ENCODE data around the gene PRRT2. TPM values are rescaled to one million over a fixed set of nuclear protein-coding genes. Genes with fewer than 3 reads are reported as not detected.

PRRT2 gene
- total and polyA plus RNA-seq, 2 experiments from 2014 or later, result 13.3 to 16.6 TPM

GRCh38 chr16:29802416-29802935 lies 9.5 kb upstream of the PRRT2 start:
- H3F3A ChIP-seq (replicated peaks; ENCODE audit: low read depth), result peaks cover 33% of the 10 kb centered on the region
- H3K27ac ChIP-seq (ENCODE audit: low read depth), result no peak overlapping the region
- H3K4me3 Mint-ChIP-seq, result no peak overlapping the region; the same call in 2 of the 3 replicates
- TF ChIP-seq POLR2AphosphoS5 (IDR thresholded peaks at IDR 0.05; ENCODE audit: low read depth) (0 out of 2 replicates have a peak, but pooled peaks have one; percentile 19), NANOG (IDR thresholded peaks at IDR 0.05; ENCODE audit: borderline replicate concordance) (no peak)
- H3K79me2 ChIP-seq (replicated peaks; ENCODE audit: insufficient read depth), result peaks cover 4% of the 10 kb centered on the region
- DNase-seq (ENCODE audit: low spot score), result no peak
- peaks cover 25% of the 10 kb centered on the region for H3K27me3 Mint-ChIP-seq (ENCODE audit: insufficient read depth, low read depth, poor library complexity)
- no peak overlapping the region for H3K4me2 ChIP-seq
- H3K27ac Mint-ChIP-seq, result peak overlapping the region; percentile 62; the same call in 1 of the 2 replicates
- peaks cover 11% of the 10 kb centered on the region; the same call in 1 of the 2 replicates for H4K20me1 ChIP-seq (replicated peaks; ENCODE audit: insufficient read depth)
- H2AFZ ChIP-seq, result no peak overlapping the region
- no peaks in the 10 kb centered on the region for H3K9me3 Mint-ChIP-seq
- no peak overlapping the region for H3K4me3 ChIP-seq
- H3K36me3 ChIP-seq (ENCODE audit: insufficient read depth), result peaks cover 28% of the 10 kb centered on the region
- no peaks in the 10 kb centered on the region for H3K27me3 ChIP-seq (ENCODE audit: insufficient read depth)
- H3K4me1 ChIP-seq (ENCODE audit: insufficient read depth), result peaks cover 24% of the 10 kb centered on the region
- peaks cover 67% of the 10 kb centered on the region for H3K36me3 Mint-ChIP-seq (ENCODE audit: low read depth)
- H3K9me2 ChIP-seq (ENCODE audit: insufficient read depth), result no peaks in the 10 kb centered on the region
- H3K4me1 Mint-ChIP-seq, result peaks cover 30% of the 10 kb centered on the region
- ATAC-seq, result no peak

GRCh38 chr16:29804020-29804419 lies 8.0 kb upstream of the PRRT2 start:
- H3K27ac Mint-ChIP-seq, result peak overlapping the region; percentile 39
- H3K4me2 ChIP-seq, result peak overlapping the region; percentile 91
- peak overlapping the region; percentile 99 for H3K27ac ChIP-seq (ENCODE audit: low read depth)
- H3K36me3 ChIP-seq (ENCODE audit: insufficient read depth), result peaks cover 25% of the 10 kb centered on the region; the same call in 1 of the 2 replicates
- H3F3A ChIP-seq (replicated peaks; ENCODE audit: low read depth), result peaks cover 42% of the 10 kb centered on the region
- H3K9me2 ChIP-seq (ENCODE audit: insufficient read depth), result no peaks in the 10 kb centered on the region
- no peaks in the 10 kb centered on the region for H3K27me3 ChIP-seq (ENCODE audit: insufficient read depth)
- peaks cover 32% of the 10 kb centered on the region for H3K4me1 ChIP-seq (ENCODE audit: insufficient read depth)
- peaks cover 19% of the 10 kb centered on the region for H3K79me2 ChIP-seq (replicated peaks; ENCODE audit: insufficient read depth)
- H3K4me3 ChIP-seq, result peak overlapping the region; percentile 91
- peak overlapping the region; percentile 91 for H3K4me3 Mint-ChIP-seq
- H3K36me3 Mint-ChIP-seq (ENCODE audit: low read depth), result peaks cover 67% of the 10 kb centered on the region
- H2AFZ ChIP-seq, result no peak overlapping the region
- H3K27me3 Mint-ChIP-seq (ENCODE audit: insufficient read depth, low read depth, poor library complexity), result peaks cover 38% of the 10 kb centered on the region
- peaks cover 3% of the 10 kb centered on the region for H3K9me3 Mint-ChIP-seq
- H3K4me1 Mint-ChIP-seq, result peaks cover 40% of the 10 kb centered on the region
- H4K20me1 ChIP-seq (replicated peaks; ENCODE audit: insufficient read depth), result peaks cover 17% of the 10 kb centered on the region; the same call in 1 of the 2 replicates
- DNase-seq (ENCODE audit: low spot score) (peak; percentile 31), ATAC-seq (no peak)
- TF ChIP-seq EZH2phosphoT487 (IDR thresholded peaks at IDR 0.05; ENCODE audit: unreplicated experiment) (no peak), CTCF (conservative IDR thresholded peaks at IDR 0.05; ENCODE audit: low read depth in 2 of 2) (no peak), REST (IDR thresholded peaks at IDR 0.05; ENCODE audit: unreplicated experiment) (no peak), NANOG (IDR thresholded peaks at IDR 0.05; ENCODE audit: borderline replicate concordance) (no peak), ETS1 (IDR thresholded peaks at IDR 0.05) (no peak), EZH2 (IDR thresholded peaks at IDR 0.05; ENCODE audit: low read depth, unreplicated experiment) (no peak), JUNB (IDR thresholded peaks at IDR 0.05; ENCODE audit: unreplicated experiment) (no peak), ZNF331 (CRISPR knock-in tag; IDR thresholded peaks at IDR 0.05; ENCODE audit: low read depth) (no peak)

All from GM23338 (cell line).